GM19467 (cell line): Measurements from ENCODE around the gene APBA2.

Experiments used
- ATAC-seq: cut with Tn5 transposase; IDR thresholded peaks from one replicate; pipeline ENCODE4 v1.9.1; 2021; ENCODE audit warnings: mild to moderate bottlenecking, moderate library complexity; ENCODE audit not compliant: unreplicated experiment

APBA2 gene

GRCh38 chr15:28955160-28955992 lies 69.6 kb downstream of the APBA2 start:
- ATAC-seq = no peak

- no peak for ATAC-seq
These were observed 70.2 kb downstream of the APBA2 start for GRCh38 chr15:28955993-28956421.

GRCh38 chr15:28956491-28956890 lies 70.7 kb downstream of the APBA2 start:
- no peak for ATAC-seq

GRCh38 chr15:28957606-28958498 lies 72.1 kb downstream of the APBA2 start:
- ATAC-seq = no peak

- ATAC-seq = no peak
These were observed 73.6 kb downstream of the APBA2 start for GRCh38 chr15:28959326-28959725.

- no peak for ATAC-seq
These were observed 75.2 kb downstream of the APBA2 start for GRCh38 chr15:28960979-28961378.

GRCh38 chr15:28961391-28961790 lies 75.6 kb downstream of the APBA2 start:
- ATAC-seq = no peak

GRCh38 chr15:28962851-28963710 lies 77.3 kb downstream of the APBA2 start:
- ATAC-seq = no peak

- ATAC-seq = no peak
These were observed 77.9 kb downstream of the APBA2 start for GRCh38 chr15:28963711-28964081.

- no peak for ATAC-seq
These were observed 78.3 kb downstream of the APBA2 start for GRCh38 chr15:28964098-28964497.

GRCh38 chr15:28967066-28967465 lies 81.3 kb downstream of the APBA2 start:
- ATAC-seq = no peak

GRCh38 chr15:28967990-28968389 lies 82.2 kb downstream of the APBA2 start:
- ATAC-seq = no peak

GRCh38 chr15:28969511-28970085 lies 83.8 kb downstream of the APBA2 start:
- ATAC-seq = no peak

GRCh38 chr15:28974142-28974541 lies 88.4 kb downstream of the APBA2 start:
- ATAC-seq = no peak

- no peak for ATAC-seq
These were observed 90.0 kb downstream of the APBA2 start for GRCh38 chr15:28975766-28976179.

GRCh38 chr15:28977377-28978010 lies 91.7 kb downstream of the APBA2 start:
- no peak for ATAC-seq

GRCh38 chr15:28978011-28978378 lies 92.2 kb downstream of the APBA2 start:
- ATAC-seq = no peak

GRCh38 chr15:28978661-28979060 lies 92.9 kb downstream of the APBA2 start:
- ATAC-seq = no peak

GRCh38 chr15:28979208-28979841 lies 93.6 kb downstream of the APBA2 start:
- no peak for ATAC-seq
